ENCODE data around the gene GALE.

GALE gene

DNA sequence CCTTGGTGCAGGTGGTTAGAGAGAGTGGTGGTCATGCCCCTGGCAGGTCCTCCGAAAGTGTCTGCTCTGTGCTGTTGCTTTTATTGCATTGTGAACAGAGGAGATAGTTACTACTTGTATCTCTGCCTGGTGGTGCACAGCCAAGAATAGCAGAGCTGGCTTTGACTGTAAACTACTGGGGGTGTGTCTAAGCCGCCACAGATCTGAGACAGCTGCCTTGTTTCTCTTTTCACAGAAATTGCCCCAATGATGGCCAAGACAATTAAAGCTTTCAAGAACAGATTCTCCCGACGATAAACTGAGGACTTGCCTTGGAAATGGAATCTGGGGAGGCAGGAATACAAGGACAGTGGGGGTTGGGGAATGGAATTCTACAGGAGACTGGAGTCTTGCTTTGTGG is 41.3 kb downstream of the GALE start:
- TF ChIP-seq TAF1 (IDR thresholded peaks at IDR 0.05; ENCODE audit: borderline replicate concordance, low read depth, low read length) (no peak), POLR2A (IDR thresholded peaks at IDR 0.05; ENCODE audit: low read depth, low read length) (no peak), POLR2AphosphoS5 (IDR thresholded peaks at IDR 0.05; ENCODE audit: low read depth, low read length) (no peak)
- no peak for FAIRE-seq
- DNase-seq (ENCODE audit: insufficient read length), result no peak

DNA sequence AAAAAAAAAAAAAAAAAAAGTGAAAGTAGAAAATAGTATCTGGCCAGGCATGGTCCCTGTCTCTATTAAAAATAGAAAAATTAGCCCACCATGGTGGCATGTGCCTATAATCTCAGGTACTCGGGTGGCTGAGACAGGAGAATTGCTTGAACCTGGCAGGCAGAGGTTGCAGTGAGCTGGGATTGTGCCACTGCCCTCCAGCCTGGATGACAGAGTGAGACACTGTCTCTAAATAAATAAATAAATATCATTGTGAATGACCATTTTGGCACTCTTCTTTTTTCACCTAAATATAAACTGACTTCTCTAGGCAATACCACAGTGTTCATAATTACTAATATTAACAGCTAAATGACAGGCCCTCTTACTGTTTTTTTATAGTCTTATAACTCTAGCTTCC is 42.7 kb downstream of the GALE start:
- DNase-seq (ENCODE audit: insufficient read length) (no peak), FAIRE-seq (no peak)
- TF ChIP-seq TAF1 (IDR thresholded peaks at IDR 0.05; ENCODE audit: borderline replicate concordance, low read depth, low read length), result no peak
- no peak for TF ChIP-seq POLR2AphosphoS5 (IDR thresholded peaks at IDR 0.05; ENCODE audit: low read depth, low read length)
- TF ChIP-seq POLR2A (IDR thresholded peaks at IDR 0.05; ENCODE audit: low read depth, low read length), result no peak

- FAIRE-seq, result no peak
- TF ChIP-seq TAF1 (IDR thresholded peaks at IDR 0.05; ENCODE audit: borderline replicate concordance, low read depth, low read length) (no peak), POLR2AphosphoS5 (IDR thresholded peaks at IDR 0.05; ENCODE audit: low read depth, low read length) (no peak), POLR2A (IDR thresholded peaks at IDR 0.05; ENCODE audit: low read depth, low read length) (no peak)
- no peak for DNase-seq (ENCODE audit: insufficient read length)
These were observed 43.9 kb downstream of the GALE start for GRCh38 chr1:23756676-23757075.

GRCh38 chr1:23752909-23753308 is 47.6 kb downstream of the GALE start:
- DNase-seq (ENCODE audit: insufficient read length), result no peak
- no peak for FAIRE-seq
- no peak for TF ChIP-seq POLR2A (IDR thresholded peaks at IDR 0.05; ENCODE audit: low read depth, low read length)
- TF ChIP-seq POLR2AphosphoS5 (IDR thresholded peaks at IDR 0.05; ENCODE audit: low read depth, low read length), result no peak
- no peak for TF ChIP-seq TAF1 (IDR thresholded peaks at IDR 0.05; ENCODE audit: borderline replicate concordance, low read depth, low read length)

GRCh38 chr1:23751815-23752200 is 48.7 kb downstream of the GALE start:
- DNase-seq (ENCODE audit: insufficient read length) (no peak), FAIRE-seq (no peak)
- TF ChIP-seq TAF1 (IDR thresholded peaks at IDR 0.05; ENCODE audit: borderline replicate concordance, low read depth, low read length) (no peak), POLR2AphosphoS5 (IDR thresholded peaks at IDR 0.05; ENCODE audit: low read depth, low read length) (no peak), POLR2A (IDR thresholded peaks at IDR 0.05; ENCODE audit: low read depth, low read length) (no peak)

GRCh38 chr1:23751050-23751814 is 49.3 kb downstream of the GALE start:
- FAIRE-seq, result peak; percentile 81
- peak; percentile 62 for DNase-seq (ENCODE audit: insufficient read length)
- TF ChIP-seq TAF1 (IDR thresholded peaks at IDR 0.05; ENCODE audit: borderline replicate concordance, low read depth, low read length) (no peak), POLR2AphosphoS5 (IDR thresholded peaks at IDR 0.05; ENCODE audit: low read depth, low read length) (no peak), POLR2A (IDR thresholded peaks at IDR 0.05; ENCODE audit: low read depth, low read length) (no peak)

GRCh38 chr1:23748016-23748415 is 52.5 kb downstream of the GALE start:
- no peak for TF ChIP-seq TAF1 (IDR thresholded peaks at IDR 0.05; ENCODE audit: borderline replicate concordance, low read depth, low read length)
- no peak for TF ChIP-seq POLR2AphosphoS5 (IDR thresholded peaks at IDR 0.05; ENCODE audit: low read depth, low read length)
- DNase-seq (ENCODE audit: insufficient read length) (no peak), FAIRE-seq (no peak)
